Heart left ventricle (tissue), 13 donors: Measurements from ENCODE around the gene NUDCD3.

ENCODE experiments used
- CTCF ChIP-seq, 12 donors: fragments of 200-600 bp; sonication (generic) in 4 of 12; IDR thresholded peaks; one replicate each; pipeline versions ENCODE4 v1.5.0 to v1.8.0; 2018 to 2022; ENCODE audit warnings: antibody characterized with exemption in 12 of 12, mild to moderate bottlenecking in 5 of 12
- POLR2A ChIP-seq, 2 donors: fragments of 450-650 bp; IDR thresholded peaks; one replicate each; pipeline ENCODE4 v1.6.1; 2017; ENCODE audit warnings: antibody characterized with exemption in 2 of 2, mild to moderate bottlenecking in 2 of 2, moderate library complexity in 2 of 2
- donor health status: ischemic (EF 13 %, LVEDD 7.1; RV severe dilation, severe dysfunction).
- donor health status: DM: no; HTN: yes; CAD: no.
- donor health status: DM: no; HTN: no; CAD: no.
- donor health status: ischemic (EF 25% LVEDD 6.9; RV normal size, moderate dysfunction).
- donor health status: ischemic (EF 25% LVEDD 5.7; RV mildly dilated, moderate dysfunction).
- donor health status: ischemic (EF 35%, LVEDD 5.7; RV mildly dilated, moderate dysfunction).
- donor health status: nonischemic (EF 11% LVEDD 7.7; RV severe dilation, severe dysfunction).
- donor health status: DM: yes; HTN: yes; CAD: no.
- donor health status: PGD.
- donor health status: ischemic (EF 29% LVEDD 5.4; RV normal size, mild dysfunction).
- donor health status: nonischemic (EF 23%, LVEDD 6.1; RV moderate dilation, normal function).

DNA sequence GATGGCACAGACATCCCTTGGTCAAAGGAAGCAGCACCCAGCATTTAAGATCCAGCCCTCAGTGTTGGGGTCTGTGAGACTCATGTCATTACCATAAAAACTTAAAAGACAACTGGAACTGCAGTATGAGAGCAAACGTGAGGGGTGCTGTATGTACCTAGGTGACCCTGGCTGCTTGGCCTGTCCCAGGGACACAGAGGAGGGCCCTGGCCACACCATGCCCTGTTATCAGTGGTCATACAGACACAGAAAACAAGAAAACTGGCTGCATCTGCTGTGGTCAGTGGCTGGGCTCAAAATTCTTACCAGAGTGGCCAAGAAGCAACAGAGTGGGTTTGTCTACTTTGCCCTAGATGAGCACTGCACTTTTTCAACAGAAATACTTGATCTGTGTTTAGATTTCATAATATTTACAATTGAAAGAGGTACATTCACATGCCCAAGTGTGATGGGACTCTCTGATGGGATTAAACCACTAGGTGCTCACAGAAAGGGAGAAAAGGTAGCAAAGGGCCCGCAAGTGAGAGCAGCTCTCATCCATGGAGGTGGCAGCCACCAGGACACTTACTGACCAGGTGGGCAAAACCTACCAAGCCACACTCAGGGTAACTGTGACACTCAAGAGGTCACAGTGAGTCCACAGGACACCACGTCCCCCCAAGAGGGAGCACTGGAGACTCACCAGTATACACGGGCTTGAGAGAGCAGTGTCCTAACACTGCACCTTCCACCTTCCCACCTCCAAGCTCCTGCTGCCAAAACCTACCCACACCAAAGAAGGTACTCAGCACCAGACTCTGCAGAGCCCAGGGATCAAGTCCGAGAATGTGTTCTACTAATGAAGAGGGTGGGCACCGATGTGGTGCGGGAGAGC, 97.0 kb downstream of the NUDCD3 start:
- TF ChIP-seq CTCF (IDR thresholded peaks at IDR 0.05) = no peak
- no peak for TF ChIP-seq POLR2A (IDR thresholded peaks at IDR 0.05)
